ENCODE data around the gene HOXB1.

Gene HOXB1

GRCh38 chr17:48563385-48563838, 32.6 kb upstream of the HOXB1 start:
- no peaks in the 10 kb centered on the region for H3K9me2 ChIP-seq (ENCODE audit: low read depth, low read length)
- H3K4me2 ChIP-seq (ENCODE audit: low read length): no peak overlapping the region
- TF ChIP-seq, protein P1, sequence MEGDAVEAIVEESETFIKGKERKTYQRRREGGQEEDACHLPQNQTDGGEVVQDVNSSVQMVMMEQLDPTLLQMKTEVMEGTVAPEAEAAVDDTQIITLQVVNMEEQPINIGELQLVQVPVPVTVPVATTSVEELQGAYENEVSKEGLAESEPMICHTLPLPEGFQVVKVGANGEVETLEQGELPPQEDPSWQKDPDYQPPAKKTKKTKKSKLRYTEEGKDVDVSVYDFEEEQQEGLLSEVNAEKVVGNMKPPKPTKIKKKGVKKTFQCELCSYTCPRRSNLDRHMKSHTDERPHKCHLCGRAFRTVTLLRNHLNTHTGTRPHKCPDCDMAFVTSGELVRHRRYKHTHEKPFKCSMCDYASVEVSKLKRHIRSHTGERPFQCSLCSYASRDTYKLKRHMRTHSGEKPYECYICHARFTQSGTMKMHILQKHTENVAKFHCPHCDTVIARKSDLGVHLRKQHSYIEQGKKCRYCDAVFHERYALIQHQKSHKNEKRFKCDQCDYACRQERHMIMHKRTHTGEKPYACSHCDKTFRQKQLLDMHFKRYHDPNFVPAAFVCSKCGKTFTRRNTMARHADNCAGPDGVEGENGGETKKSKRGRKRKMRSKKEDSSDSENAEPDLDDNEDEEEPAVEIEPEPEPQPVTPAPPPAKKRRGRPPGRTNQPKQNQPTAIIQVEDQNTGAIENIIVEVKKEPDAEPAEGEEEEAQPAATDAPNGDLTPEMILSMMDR (IDR thresholded peaks at IDR 0.05; ENCODE audit: low read length): no peak
- TF ChIP-seq EZH2 (IDR thresholded peaks at IDR 0.05; ENCODE audit: borderline replicate concordance, low read length): no peak
- H2AFZ ChIP-seq (ENCODE audit: low read length): no peak overlapping the region
- no peaks in the 10 kb centered on the region for H3K79me2 ChIP-seq (ENCODE audit: insufficient read depth, low read length)
- H3K9ac ChIP-seq (ENCODE audit: low read length): no peak overlapping the region
- H3K27me3 ChIP-seq (ENCODE audit: insufficient read depth, low read length): no peaks in the 10 kb centered on the region; the same call in 1 of the 2 replicates
- no peaks in the 10 kb centered on the region for H3K4me1 ChIP-seq (ENCODE audit: insufficient read depth, low read length, severe bottlenecking)
- no peaks in the 10 kb centered on the region for H3K9me3 ChIP-seq (ENCODE audit: low read length)
- no peaks in the 10 kb centered on the region for H3K36me3 ChIP-seq (ENCODE audit: insufficient read depth, low read length)
- H3K27ac ChIP-seq (ENCODE audit: low read depth, low read length, poor library complexity, severe bottlenecking): no peak overlapping the region
- no peaks in the 10 kb centered on the region for H3F3A ChIP-seq (ENCODE audit: insufficient read depth, low read length)
- no peak overlapping the region for H3K4me3 ChIP-seq (ENCODE audit: low read depth, low read length, poor library complexity, severe bottlenecking)
- H4K20me1 ChIP-seq (ENCODE audit: insufficient read depth, low read length): no peaks in the 10 kb centered on the region

GRCh38 chr17:48562934-48563333, 32.1 kb upstream of the HOXB1 start:
- H3K4me2 ChIP-seq (ENCODE audit: low read length): no peak overlapping the region
- H4K20me1 ChIP-seq (ENCODE audit: insufficient read depth, low read length): no peaks in the 10 kb centered on the region
- no peaks in the 10 kb centered on the region; the same call in 1 of the 2 replicates for H3K27me3 ChIP-seq (ENCODE audit: insufficient read depth, low read length)
- no peaks in the 10 kb centered on the region for H3K4me1 ChIP-seq (ENCODE audit: insufficient read depth, low read length, severe bottlenecking)
- no peak overlapping the region for H3K27ac ChIP-seq (ENCODE audit: low read depth, low read length, poor library complexity, severe bottlenecking)
- TF ChIP-seq, protein P1 (IDR thresholded peaks at IDR 0.05; ENCODE audit: low read length): no peak
- TF ChIP-seq EZH2 (IDR thresholded peaks at IDR 0.05; ENCODE audit: borderline replicate concordance, low read length): no peak
- H3K9ac ChIP-seq (ENCODE audit: low read length): no peak overlapping the region
- H3K9me2 ChIP-seq (ENCODE audit: low read depth, low read length): no peaks in the 10 kb centered on the region
- H2AFZ ChIP-seq (ENCODE audit: low read length): no peak overlapping the region
- H3F3A ChIP-seq (ENCODE audit: insufficient read depth, low read length): no peaks in the 10 kb centered on the region
- H3K36me3 ChIP-seq (ENCODE audit: insufficient read depth, low read length): no peaks in the 10 kb centered on the region
- H3K9me3 ChIP-seq (ENCODE audit: low read length): no peaks in the 10 kb centered on the region
- no peaks in the 10 kb centered on the region for H3K79me2 ChIP-seq (ENCODE audit: insufficient read depth, low read length)
- no peak overlapping the region for H3K4me3 ChIP-seq (ENCODE audit: low read depth, low read length, poor library complexity, severe bottlenecking)

- H3K9me2 ChIP-seq (ENCODE audit: low read depth, low read length): no peaks in the 10 kb centered on the region
- H3K4me3 ChIP-seq (ENCODE audit: low read depth, low read length, poor library complexity, severe bottlenecking): no peak overlapping the region
- no peaks in the 10 kb centered on the region for H3K36me3 ChIP-seq (ENCODE audit: insufficient read depth, low read length)
- H3K79me2 ChIP-seq (ENCODE audit: insufficient read depth, low read length): no peaks in the 10 kb centered on the region
- H3K4me2 ChIP-seq (ENCODE audit: low read length): no peak overlapping the region
- no peaks in the 10 kb centered on the region for H3F3A ChIP-seq (ENCODE audit: insufficient read depth, low read length)
- H2AFZ ChIP-seq (ENCODE audit: low read length): no peak overlapping the region
- H3K27ac ChIP-seq (ENCODE audit: low read depth, low read length, poor library complexity, severe bottlenecking): no peak overlapping the region
- H3K4me1 ChIP-seq (ENCODE audit: insufficient read depth, low read length, severe bottlenecking): no peaks in the 10 kb centered on the region
- no peaks in the 10 kb centered on the region; the same call in 1 of the 2 replicates for H3K27me3 ChIP-seq (ENCODE audit: insufficient read depth, low read length)
- no peaks in the 10 kb centered on the region for H3K9me3 ChIP-seq (ENCODE audit: low read length)
- H4K20me1 ChIP-seq (ENCODE audit: insufficient read depth, low read length): no peaks in the 10 kb centered on the region
- no peak for TF ChIP-seq EZH2 (IDR thresholded peaks at IDR 0.05; ENCODE audit: borderline replicate concordance, low read length)
- TF ChIP-seq, protein P1 (IDR thresholded peaks at IDR 0.05; ENCODE audit: low read length): no peak
- H3K9ac ChIP-seq (ENCODE audit: low read length): no peak overlapping the region
These were observed 31.3 kb upstream of the HOXB1 start for GRCh38 chr17:48561884-48562810.
